Measurements from ENCODE around the gene NFATC1. TPM values are rescaled to one million over a fixed set of nuclear protein-coding genes. Genes with fewer than 3 reads are reported as not detected.

Gene NFATC1
- total RNA-seq, 1 donor from 2014 or later: 64.1 TPM

DNA sequence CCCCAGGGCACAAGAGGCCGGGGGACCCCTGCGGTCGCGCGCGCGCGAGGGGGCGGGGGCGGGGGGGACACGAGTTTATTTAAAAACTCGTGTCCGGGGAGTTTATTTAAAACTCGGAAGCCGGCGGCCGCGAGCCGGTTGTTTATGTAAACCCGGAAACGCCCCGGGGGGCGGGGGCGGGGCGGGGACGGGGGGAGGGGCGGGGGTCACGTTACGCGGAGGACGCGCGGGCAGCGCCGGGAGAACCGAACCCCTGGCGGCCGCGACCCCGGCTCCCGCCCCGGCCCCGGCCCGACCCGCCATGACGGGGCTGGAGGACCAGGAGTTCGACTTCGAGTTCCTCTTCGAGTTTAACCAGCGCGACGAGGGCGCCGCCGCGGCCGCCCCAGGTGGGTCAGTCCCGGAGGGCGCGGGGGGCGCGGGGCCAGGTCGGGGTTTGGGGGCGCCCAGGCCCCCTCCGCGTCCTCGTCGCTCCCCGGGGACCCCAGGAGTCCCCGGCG, 4.4 kb downstream of the NFATC1 start:
- TF ChIP-seq, protein P1, sequence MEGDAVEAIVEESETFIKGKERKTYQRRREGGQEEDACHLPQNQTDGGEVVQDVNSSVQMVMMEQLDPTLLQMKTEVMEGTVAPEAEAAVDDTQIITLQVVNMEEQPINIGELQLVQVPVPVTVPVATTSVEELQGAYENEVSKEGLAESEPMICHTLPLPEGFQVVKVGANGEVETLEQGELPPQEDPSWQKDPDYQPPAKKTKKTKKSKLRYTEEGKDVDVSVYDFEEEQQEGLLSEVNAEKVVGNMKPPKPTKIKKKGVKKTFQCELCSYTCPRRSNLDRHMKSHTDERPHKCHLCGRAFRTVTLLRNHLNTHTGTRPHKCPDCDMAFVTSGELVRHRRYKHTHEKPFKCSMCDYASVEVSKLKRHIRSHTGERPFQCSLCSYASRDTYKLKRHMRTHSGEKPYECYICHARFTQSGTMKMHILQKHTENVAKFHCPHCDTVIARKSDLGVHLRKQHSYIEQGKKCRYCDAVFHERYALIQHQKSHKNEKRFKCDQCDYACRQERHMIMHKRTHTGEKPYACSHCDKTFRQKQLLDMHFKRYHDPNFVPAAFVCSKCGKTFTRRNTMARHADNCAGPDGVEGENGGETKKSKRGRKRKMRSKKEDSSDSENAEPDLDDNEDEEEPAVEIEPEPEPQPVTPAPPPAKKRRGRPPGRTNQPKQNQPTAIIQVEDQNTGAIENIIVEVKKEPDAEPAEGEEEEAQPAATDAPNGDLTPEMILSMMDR (IDR thresholded peaks at IDR 0.05): no peak
- Histone ChIP-seq H3K27me3 (no peaks in the 10 kb centered on the region), H3K9me3 (no peaks in the 10 kb centered on the region), H3K4me1 (peaks cover 4 to 18% of the 10 kb centered on the region in 2 donors), H3K27ac (peak overlapping the region; percentile 89 to 90), H3K4me3 (peak overlapping the region; percentile 91 to 96), H3K36me3 (no peaks in the 10 kb centered on the region)
- intact Hi-C loops (cut with DNase I): loop anchor here (5.0 kb wide), 2 partner anchors 57 to 107 kb away; no protein-coding TSS in a partner anchor
- peak in 1 of 2 donors; percentile 84 for DNase-seq (ENCODE audit: low spot score in 2 of 2)

DNA sequence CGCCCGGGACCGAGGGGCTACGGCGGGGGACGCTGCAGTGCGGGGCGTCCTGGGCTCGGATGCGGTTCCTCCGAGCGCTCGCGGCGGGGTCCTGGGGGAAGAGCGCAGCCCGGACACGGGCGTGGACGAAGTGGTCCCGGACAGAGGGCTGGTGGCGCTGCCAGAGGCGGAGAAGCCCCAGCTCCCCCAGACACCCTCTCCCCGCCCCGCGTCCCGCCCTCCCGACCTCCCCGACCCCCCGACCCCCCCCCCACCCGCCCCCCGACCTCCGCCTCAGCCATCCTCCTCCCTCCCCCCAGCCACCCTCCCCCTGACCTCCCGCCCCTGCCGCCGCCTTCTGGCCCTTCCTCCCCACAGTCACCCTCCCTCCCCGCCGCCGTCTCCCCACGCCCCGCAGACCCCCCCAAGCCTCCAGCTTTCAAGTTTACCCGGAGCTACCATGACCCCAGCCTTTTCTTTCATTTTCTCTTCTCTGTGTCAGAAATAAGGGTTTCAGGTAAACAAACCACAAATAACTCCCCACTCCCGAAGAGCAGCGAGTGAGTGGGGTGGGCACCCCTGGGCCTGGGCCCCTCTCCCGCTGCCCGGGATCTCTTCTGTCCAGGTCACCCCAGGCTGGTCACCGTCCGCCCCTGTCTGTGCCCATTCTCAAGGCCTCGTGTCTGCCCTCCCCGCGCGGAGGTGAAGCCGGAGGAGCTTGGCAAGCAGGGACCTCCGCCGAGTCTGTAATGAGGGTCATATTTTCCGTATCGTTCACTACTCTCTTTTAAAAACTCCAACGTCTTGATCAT, 5.1 kb downstream of the NFATC1 start:
- H3K27ac ChIP-seq: peak overlapping the region; percentile 89 to 90
- DNase-seq (ENCODE audit: low spot score in 2 of 2): no peak
- peaks cover 9 to 18% of the 10 kb centered on the region in 2 donors for H3K4me1 ChIP-seq
- peak overlapping the region; percentile 91 to 96 for H3K4me3 ChIP-seq
- H3K27me3 ChIP-seq: no peaks in the 10 kb centered on the region
- H3K36me3 ChIP-seq: no peaks in the 10 kb centered on the region
- TF ChIP-seq, protein P1 (IDR thresholded peaks at IDR 0.05): no peak
- no peaks in the 10 kb centered on the region for H3K9me3 ChIP-seq
- intact Hi-C loops (cut with DNase I): loop anchor here (5.0 kb wide), 2 partner anchors 57 to 107 kb away; no protein-coding TSS in a partner anchor

GRCh38 chr18:79401494-79402208, 5.9 kb downstream of the NFATC1 start:
- H3K4me1 ChIP-seq: peaks cover 9 to 18% of the 10 kb centered on the region in 2 donors
- intact Hi-C loops (cut with DNase I): loop anchor here (2.0 to 5.0 kb wide), 3 partner anchors 21 to 106 kb away; no protein-coding TSS in a partner anchor
- no peaks in the 10 kb centered on the region for H3K9me3 ChIP-seq
- peak overlapping the region in 1 of 2 donors; percentile 14 for H3K4me3 ChIP-seq
- peak overlapping the region; percentile 50 to 90 for H3K27ac ChIP-seq
- no peaks in the 10 kb centered on the region for H3K36me3 ChIP-seq
- no peaks in the 10 kb centered on the region for H3K27me3 ChIP-seq
- DNase-seq (ENCODE audit: low spot score in 2 of 2): no peak
- TF ChIP-seq, protein P1 (IDR thresholded peaks at IDR 0.05): no peak

GRCh38 chr18:79402209-79402576, 6.5 kb downstream of the NFATC1 start:
- TF ChIP-seq, protein P1 (IDR thresholded peaks at IDR 0.05): no peak
- Histone ChIP-seq H3K4me3 (no peak overlapping the region), H3K27me3 (no peaks in the 10 kb centered on the region), H3K4me1 (peaks cover 9 to 15% of the 10 kb centered on the region in 2 donors), H3K9me3 (no peaks in the 10 kb centered on the region), H3K36me3 (no peaks in the 10 kb centered on the region), H3K27ac (peak overlapping the region; percentile 69 to 90)
- DNase-seq (ENCODE audit: low spot score in 2 of 2): peak in 1 of 2 donors; percentile 65
- intact Hi-C loops (cut with DNase I): loop anchor here (2.0 to 5.0 kb wide), 3 partner anchors 21 to 105 kb away; no protein-coding TSS in a partner anchor

GRCh38 chr18:79402977-79403722, 7.4 kb downstream of the NFATC1 start:
- peak; percentile 68 to 92 for DNase-seq (ENCODE audit: low spot score in 2 of 2)
- H3K27ac ChIP-seq: peak overlapping the region; percentile 69 to 90
- intact Hi-C loops (cut with DNase I): loop anchor here (2.0 to 5.0 kb wide), 3 partner anchors 22 to 104 kb away; no protein-coding TSS in a partner anchor
- TF ChIP-seq, protein P1 (IDR thresholded peaks at IDR 0.05): no peak
- H3K4me1 ChIP-seq: peaks cover 9 to 14% of the 10 kb centered on the region in 2 donors
- no peaks in the 10 kb centered on the region for H3K9me3 ChIP-seq
- H3K27me3 ChIP-seq: no peaks in the 10 kb centered on the region
- no peaks in the 10 kb centered on the region for H3K36me3 ChIP-seq
- H3K4me3 ChIP-seq: peak overlapping the region; percentile 24 to 29

Measured in ascending aorta (tissue), 2 donors.